Kidney (tissue), 14 donors: ENCODE results near the gene SOX6. TPM values are rescaled to one million over a fixed set of nuclear protein-coding genes. Genes with fewer than 3 reads are reported as not detected.
"Not testable (repeated sequence)": the region's sequence is repeated elsewhere in the genome, so short reads cannot be mapped to it uniquely, and the experiment has no call there.

Experiments used
- DNase-seq, 5 donors: peaks; one replicate each; pipeline ENCODE4 v3.0.0-alpha.2; 2013 to 2020
- FAIRE-seq: peaks from 2 replicates; lab custom pipeline; 2012; peaks lifted over from hg19 to GRCh38; lab: Jason Lieb, UNC
- H3K27ac ChIP-seq, 2 donors: one replicate each; pipeline ENCODE4 v1.7.0; 2013; ENCODE audit warnings: low read depth in 2 of 2, low read length in 2 of 2, inconsistent platforms in 1 of 2
- H3K27me3 ChIP-seq: one replicate; pipeline ENCODE4 v1.7.1; 2013; ENCODE audit warnings: low read length, inconsistent platforms; ENCODE audit not compliant: control insufficient read depth, insufficient read depth
- H3K36me3 ChIP-seq, 3 donors: one replicate each; pipeline versions ENCODE4 v1.7.0 to v1.7.1; 2013; ENCODE audit warnings: low read length in 3 of 3, control low read depth in 1 of 3, inconsistent platforms in 1 of 3; ENCODE audit not compliant: insufficient read depth in 3 of 3, control insufficient read depth in 2 of 3
- H3K4me1 ChIP-seq, 3 donors: one replicate each; pipeline versions ENCODE4 v1.7.0 to v1.7.1; 2013; ENCODE audit warnings: low read length in 3 of 3, inconsistent platforms in 1 of 3, low read depth in 1 of 3; ENCODE audit not compliant: control insufficient read depth in 2 of 3, insufficient read depth in 2 of 3
- H3K4me3 ChIP-seq, 3 donors: one replicate each; pipeline versions ENCODE4 v1.7.0 to v1.8.1; 2013; ENCODE audit warnings: low read length in 3 of 3, control low read depth in 1 of 3, inconsistent platforms in 1 of 3
- H3K9ac ChIP-seq, 3 donors: one replicate each; pipeline versions ENCODE4 v1.7.0 to v1.7.1; 2013; ENCODE audit warnings: low read length in 3 of 3, control low read depth in 1 of 3, inconsistent platforms in 1 of 3
- H3K9me3 ChIP-seq, 3 donors: one replicate each; pipeline versions ENCODE4 v1.7.0 to v1.7.1; 2013; ENCODE audit warnings: low read length in 3 of 3, control low read depth in 1 of 3, inconsistent platforms in 1 of 3; ENCODE audit not compliant: control insufficient read depth in 2 of 3, insufficient read depth in 1 of 3
- CTCF ChIP-seq: IDR thresholded peaks from 3 replicates; pipeline ENCODE4 v1.5.1; 2012; ENCODE audit warnings: mild to moderate bottlenecking, moderate library complexity, borderline replicate concordance; ENCODE audit not compliant: insufficient read depth; ENCODE audit errors: extremely low read depth
- intact Hi-C: fragments of 100-400 bp; cut with DNase I; formaldehyde crosslinking; loops from one replicate; pipeline ENCODE4 v1.11.1; 2022
- polyA plus RNA-seq: library from polyadenylated mRNA; stranded (reverse); fragments of 350-450 nt; fragmentation: Illumina TruSeq; extraction: RNeasy Lipid Tissue Mini Kit (QIAGEN cat#74804); gene quantifications from one replicate; pipeline ENCODE4 v1.2.3, GENCODE V29; 2014; ENCODE audit warnings: low read depth, low replicate concordance; ENCODE audit not compliant: insufficient read depth
- total RNA-seq: library from RNA; stranded (reverse); fragmentation: NEBNext Ultra II Directional; extraction: Animal tissue kit (Norgen Biotek cat#: 25700); gene quantifications from one replicate; pipeline ENCODE4 v1.2.1, GENCODE V29; 2021
- donor health status: control.
- donor health status: control.
- donor health status: control.
- donor health status: control.
- donor health status: control.
- donor health status: DM: yes; HTN: yes; CAD: no.
- donor health status: Normal renal cell carcinoma (clear cell type).

The SOX6 gene
- total and polyA plus RNA-seq, 2 donors from 2014 or later: 5.0 to 47.3 TPM

GRCh38 chr11:16380941-16381568, 24.7 kb upstream of the SOX6 start:
- H3K27ac ChIP-seq: no peak overlapping the region
- intact Hi-C loops: no loop called here
- H3K4me3 ChIP-seq: no peak overlapping the region
- no peaks in the 10 kb centered on the region for H3K36me3 ChIP-seq
- H3K9ac ChIP-seq: no peak overlapping the region
- no peak for DNase-seq
- no peaks in the 10 kb centered on the region for H3K27me3 ChIP-seq
- no peaks in the 10 kb centered on the region for H3K9me3 ChIP-seq
- no peak for FAIRE-seq
- no peaks in the 10 kb centered on the region for H3K4me1 ChIP-seq
- TF ChIP-seq CTCF: no peak

- Histone ChIP-seq H3K36me3 (no peaks in the 10 kb centered on the region), H3K27me3 (no peaks in the 10 kb centered on the region), H3K4me3 (no peak overlapping the region), H3K4me1 (no peaks in the 10 kb centered on the region), H3K9ac (no peak overlapping the region), H3K9me3 (no peaks in the 10 kb centered on the region), H3K27ac (no peak overlapping the region)
- DNase-seq (no peak), FAIRE-seq (no peak)
- TF ChIP-seq CTCF: no peak
- intact Hi-C loops: no loop called here
Observed at GRCh38 chr11:16378906-16379305, 22.6 kb upstream of the SOX6 start.

- FAIRE-seq: no peak
- DNase-seq: no peak
- intact Hi-C loops: no loop called here
- Histone ChIP-seq H3K9ac (no peak overlapping the region), H3K4me1 (no peaks in the 10 kb centered on the region), H3K27me3 (no peaks in the 10 kb centered on the region), H3K36me3 (no peaks in the 10 kb centered on the region), H3K9me3 (no peaks in the 10 kb centered on the region), H3K27ac (no peak overlapping the region), H3K4me3 (no peak overlapping the region)
- TF ChIP-seq CTCF: no peak
Observed at GRCh38 chr11:16377746-16378145, 21.4 kb upstream of the SOX6 start.

- H3K36me3 ChIP-seq, H3K4me1 ChIP-seq, H3K9me3 ChIP-seq, H3K9ac ChIP-seq, FAIRE-seq, H3K4me3 ChIP-seq, H3K27me3 ChIP-seq, intact Hi-C loops, DNase-seq, H3K27ac ChIP-seq: not testable (repeated sequence)
Observed at GRCh38 chr11:16375664-16376063, 19.3 kb upstream of the SOX6 start.
